H1 (cell line): ENCODE results near the gene NSDHL. TPM values are rescaled to one million over a fixed set of nuclear protein-coding genes. Genes with fewer than 3 reads are reported as not detected.

Source experiments
- CBX8 ChIP-seq: fragments of 300-800, 300-1000 bp; sonication (generic); IDR thresholded peaks from 2 replicates; pipeline ENCODE4 v1.7.1; 2016; ENCODE audit warnings: low read depth, low read length, borderline replicate concordance
- CHD2 ChIP-seq: IDR thresholded peaks from 2 replicates; pipeline ENCODE4 v1.6.1; 2012; ENCODE audit warnings: low read length, improper control_type of control experiment
- CREB1 ChIP-seq: IDR thresholded peaks from 2 replicates; pipeline ENCODE4 v1.6.1; 2012; ENCODE audit warnings: inconsistent platforms
- E2F6 ChIP-seq: IDR thresholded peaks from 2 replicates; pipeline ENCODE4 v1.6.1; 2012; ENCODE audit warnings: inconsistent platforms
- EGR1 ChIP-seq: IDR thresholded peaks from 2 replicates; pipeline ENCODE4 v1.6.1; 2011; ENCODE audit warnings: low read depth, low read length, borderline replicate concordance
- EP300 ChIP-seq, 2 experiments: IDR thresholded peaks; 1 replicate in 1 of 2; 2 replicates in 1 of 2; pipeline ENCODE4 v1.6.1; 2011 to 2012; ENCODE audit warnings: low read depth in 2 of 2, low read length in 2 of 2, mild to moderate bottlenecking in 2 of 2, borderline replicate concordance in 1 of 2, inconsistent platforms in 1 of 2, moderate library complexity in 1 of 2
- GABPA ChIP-seq: IDR thresholded peaks from 2 replicates; pipeline ENCODE4 v1.6.1; 2011; ENCODE audit warnings: mild to moderate bottlenecking, low read length, moderate library complexity, borderline replicate concordance; ENCODE audit not compliant: insufficient read depth
- GTF2F1 ChIP-seq: IDR thresholded peaks from 2 replicates; pipeline ENCODE4 v1.6.1; 2012; ENCODE audit warnings: low read depth, low read length, improper control_type of control experiment, borderline replicate concordance
- HDAC6 ChIP-seq: IDR thresholded peaks from one replicate; pipeline ENCODE4 v1.7.1; 2012; ENCODE audit warnings: low read depth, mild to moderate bottlenecking, inconsistent platforms, low read length, moderate library complexity
- JUND ChIP-seq: IDR thresholded peaks from 2 replicates; pipeline ENCODE4 v1.6.1; 2011; ENCODE audit warnings: mild to moderate bottlenecking, improper control_type of control experiment, low read length
- MAFK ChIP-seq: IDR thresholded peaks from 2 replicates; pipeline ENCODE4 v1.6.1; 2012; ENCODE audit warnings: low read depth, mild to moderate bottlenecking, improper control_type of control experiment, low read length
- POLR2A ChIP-seq, 2 experiments: IDR thresholded peaks; 1 replicate in 1 of 2; 2 replicates in 1 of 2; pipeline ENCODE4 v1.6.1; 2011; ENCODE audit warnings: low read depth in 2 of 2, low read length in 2 of 2, mild to moderate bottlenecking in 2 of 2; ENCODE audit errors: control extremely low read depth in 1 of 2
- POU5F1 ChIP-seq: IDR thresholded peaks from 2 replicates; pipeline ENCODE4 v1.6.1; 2011; ENCODE audit warnings: low read depth, mild to moderate bottlenecking, low read length, moderate library complexity
- RBBP5 ChIP-seq: IDR thresholded peaks from 2 replicates; pipeline ENCODE4 v1.7.1; 2012; ENCODE audit warnings: low read depth, mild to moderate bottlenecking, inconsistent platforms, low read length, moderate library complexity, borderline replicate concordance
- SAP30 ChIP-seq: fragments of 300-600 bp; sonication (generic); IDR thresholded peaks from 2 replicates; pipeline ENCODE4 v1.7.1; 2012; ENCODE audit warnings: low read length, moderate library complexity, mild to moderate bottlenecking, inconsistent platforms; ENCODE audit not compliant: insufficient read depth, insufficient replicate concordance
- SP4 ChIP-seq: IDR thresholded peaks from 2 replicates; pipeline ENCODE4 v1.6.1; 2012; ENCODE audit warnings: low read length, inconsistent platforms
- polyA plus RNA-seq, 7 experiments: library from polyadenylated mRNA; depleted of rRNA in 3 of 7; stranded (reverse) in 5 of 7; unstranded in 2 of 7; fragments of >200 nt in 5 of 7; fragments of 200-250 nt in 2 of 7; gene quantifications; 1 replicate in 5 of 7; 2 replicates in 1 of 7; 4 replicates in 1 of 7; pipeline versions ENCODE4 v1.2.1 to v1.2.3, GENCODE V29; 2011 to 2013; ENCODE audit warnings: missing spikeins in 2 of 7, mixed read lengths in 2 of 7
- total RNA-seq: library from RNA; stranded (reverse); fragmentation: NEBNext Ultra II Directional; extraction: Animal tissue kit (Norgen Biotek cat#: 25700); gene quantifications from 2 replicates; pipeline ENCODE4 v1.2.1, GENCODE V29; 2021

NSDHL gene
- total and polyA plus RNA-seq, 2 of the 8 experiments (the other 6 are each of a cell fraction or from before 2014, with no cell fraction given), result 31.5 to 34.6 TPM

- TF ChIP-seq POLR2A (IDR thresholded peaks at IDR 0.05; ENCODE audit: control extremely low read depth in 1 of 2, low read depth in 2 of 2, low read length in 2 of 2) (peak in 1 of 2 experiments; percentile 70; a peak in 2 of 3 replicates), CHD2 (peak; percentile 90), SP4 (no peak), SAP30 (no peak), MAFK (no peak), EP300 (IDR thresholded peaks at IDR 0.05; ENCODE audit: borderline replicate concordance in 1 of 2, low read depth in 2 of 2, low read length in 2 of 2) (no peak), HDAC6 (no peak), EGR1 (no peak), CBX8 (no peak), GABPA (no peak), E2F6 (no peak), RBBP5 (no peak), CREB1 (peak; percentile 74; the same call in 1 of the 2 replicates), JUND (no peak), POU5F1 (no peak), GTF2F1 (no peak)
Observed at GRCh38 chrX:152830312-152831305, at the start of gene NSDHL, which contains the start of gene CETN2 (continued).
